GM21576 (cell line): Measurements from ENCODE around the gene BCKDHA.

Experiments used
- ATAC-seq: cut with Tn5 transposase; IDR thresholded peaks from one replicate; pipeline ENCODE4 v1.9.1; 2021; ENCODE audit warnings: mild to moderate bottlenecking, moderate library complexity; ENCODE audit not compliant: unreplicated experiment

The BCKDHA gene

GRCh38 chr19:41397086-41398049 lies at the start of gene BCKDHA, which contains the start of gene EXOSC5:
TSS of gene BCKDHA (plus strand) at chr19:41397818. CDS start at chr19:41397828, 10 bp downstream.
TSS of gene EXOSC5 (minus strand) at chr19:41397359. CDS start at chr19:41397328, 31 bp downstream.
- peak; percentile 91 for ATAC-seq

- ATAC-seq, result no peak
Observed at GRCh38 chr19:41350735-41351338, 46.8 kb upstream of the BCKDHA start.

GRCh38 chr19:41351339-41352245 lies 46.0 kb upstream of the BCKDHA start:
- peak; percentile 29 for ATAC-seq

- ATAC-seq, result no peak
Observed at GRCh38 chr19:41352279-41352608, 45.4 kb upstream of the BCKDHA start.

- ATAC-seq, result no peak
Observed at GRCh38 chr19:41352609-41353465, 44.8 kb upstream of the BCKDHA start.

GRCh38 chr19:41353466-41354342 lies 43.9 kb upstream of the BCKDHA start, which contains the start of gene TGFB1:
TSS of gene TGFB1 (minus strand) at chr19:41353922. CDS start at chr19:41353044, 878 bp downstream.
- peak; percentile 43 for ATAC-seq

- no peak for ATAC-seq
Observed at GRCh38 chr19:41354343-41354953, 43.2 kb upstream of the BCKDHA start.

GRCh38 chr19:41355035-41355434 lies 42.6 kb upstream of the BCKDHA start:
- no peak for ATAC-seq

- no peak for ATAC-seq
Observed at GRCh38 chr19:41355802-41356201, 41.8 kb upstream of the BCKDHA start.

- no peak for ATAC-seq
Observed at GRCh38 chr19:41356984-41357739, 40.5 kb upstream of the BCKDHA start.

- no peak for ATAC-seq
Observed at GRCh38 chr19:41357746-41358145, 39.9 kb upstream of the BCKDHA start.

GRCh38 chr19:41359741-41360140 lies 37.9 kb upstream of the BCKDHA start:
- no peak for ATAC-seq

GRCh38 chr19:41362143-41362847 lies 35.3 kb upstream of the BCKDHA start:
- ATAC-seq, result no peak

- ATAC-seq, result no peak
Observed at GRCh38 chr19:41363371-41363752, 34.3 kb upstream of the BCKDHA start.

- ATAC-seq, result peak; percentile 84
Observed at GRCh38 chr19:41363753-41364523, 33.7 kb upstream of the BCKDHA start, which contains the start of gene B9D2. TSS of gene B9D2 (minus strand) at chr19:41364149. CDS start at chr19:41363519, 630 bp downstream.
